ENCODE measurements around the gene PSMD7.

The PSMD7 gene

DNA sequence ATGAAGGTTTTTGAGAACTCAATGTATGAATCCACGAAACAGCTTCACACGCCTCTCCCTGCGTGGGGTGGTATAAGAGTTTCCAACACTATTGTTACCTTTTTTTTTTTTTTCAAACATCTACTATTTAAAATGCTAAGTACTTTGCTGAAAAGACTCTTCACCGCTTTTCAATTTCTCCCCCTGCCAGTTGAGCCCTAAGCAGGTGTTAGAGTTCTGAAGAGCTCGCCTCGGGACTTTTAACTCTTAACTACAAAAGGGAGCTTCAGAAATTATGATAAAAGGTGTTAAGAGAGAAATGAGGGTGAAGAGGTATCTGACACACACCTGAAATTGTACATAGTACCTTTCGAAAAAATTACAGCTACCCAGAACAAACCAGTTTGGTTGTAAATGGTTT, 20.9 kb upstream of the PSMD7 start:
- TF ChIP-seq, protein P1, sequence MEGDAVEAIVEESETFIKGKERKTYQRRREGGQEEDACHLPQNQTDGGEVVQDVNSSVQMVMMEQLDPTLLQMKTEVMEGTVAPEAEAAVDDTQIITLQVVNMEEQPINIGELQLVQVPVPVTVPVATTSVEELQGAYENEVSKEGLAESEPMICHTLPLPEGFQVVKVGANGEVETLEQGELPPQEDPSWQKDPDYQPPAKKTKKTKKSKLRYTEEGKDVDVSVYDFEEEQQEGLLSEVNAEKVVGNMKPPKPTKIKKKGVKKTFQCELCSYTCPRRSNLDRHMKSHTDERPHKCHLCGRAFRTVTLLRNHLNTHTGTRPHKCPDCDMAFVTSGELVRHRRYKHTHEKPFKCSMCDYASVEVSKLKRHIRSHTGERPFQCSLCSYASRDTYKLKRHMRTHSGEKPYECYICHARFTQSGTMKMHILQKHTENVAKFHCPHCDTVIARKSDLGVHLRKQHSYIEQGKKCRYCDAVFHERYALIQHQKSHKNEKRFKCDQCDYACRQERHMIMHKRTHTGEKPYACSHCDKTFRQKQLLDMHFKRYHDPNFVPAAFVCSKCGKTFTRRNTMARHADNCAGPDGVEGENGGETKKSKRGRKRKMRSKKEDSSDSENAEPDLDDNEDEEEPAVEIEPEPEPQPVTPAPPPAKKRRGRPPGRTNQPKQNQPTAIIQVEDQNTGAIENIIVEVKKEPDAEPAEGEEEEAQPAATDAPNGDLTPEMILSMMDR (IDR thresholded peaks at IDR 0.05; ENCODE audit: insufficient read depth, low read length, poor library complexity, severe bottlenecking), result no peak
- no peak for DNase-seq (ENCODE audit: extremely low read depth, insufficient read length)
- Histone ChIP-seq H3K4me3 (replicated peaks; ENCODE audit: low read depth, low read length) (no peak overlapping the region), H3K27me3 (replicated peaks; ENCODE audit: control insufficient read depth, insufficient read depth, low read length) (no peaks in the 10 kb centered on the region), H3K36me3 (ENCODE audit: control insufficient read depth, insufficient read depth, low read length) (no peaks in the 10 kb centered on the region)

DNA sequence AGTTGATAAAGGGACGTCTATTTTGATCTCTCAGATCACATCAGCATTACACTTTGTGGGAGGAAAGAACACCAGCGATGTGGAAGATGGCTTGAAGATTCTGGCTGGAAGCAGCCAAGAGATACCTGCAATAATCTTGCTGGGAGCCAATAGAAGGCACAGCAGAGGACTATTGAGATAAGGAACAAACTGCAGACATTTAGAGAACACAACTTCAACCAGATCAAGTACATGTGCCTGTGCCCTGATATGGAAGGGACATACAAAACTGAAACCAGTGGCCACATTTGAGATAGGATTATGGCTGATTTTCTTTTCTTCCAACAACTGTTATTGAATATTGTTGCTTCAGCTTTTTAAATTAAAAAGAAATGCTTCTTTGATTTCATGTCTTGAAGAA, 18.6 kb upstream of the PSMD7 start:
- no peaks in the 10 kb centered on the region for H3K27me3 ChIP-seq (replicated peaks; ENCODE audit: control insufficient read depth, insufficient read depth, low read length)
- DNase-seq (ENCODE audit: extremely low read depth, insufficient read length), result no peak
- TF ChIP-seq, protein P1 (IDR thresholded peaks at IDR 0.05; ENCODE audit: insufficient read depth, low read length, poor library complexity, severe bottlenecking), result no peak
- H3K36me3 ChIP-seq (ENCODE audit: control insufficient read depth, insufficient read depth, low read length), result no peaks in the 10 kb centered on the region
- H3K4me3 ChIP-seq (replicated peaks; ENCODE audit: low read depth, low read length), result no peak overlapping the region

DNA sequence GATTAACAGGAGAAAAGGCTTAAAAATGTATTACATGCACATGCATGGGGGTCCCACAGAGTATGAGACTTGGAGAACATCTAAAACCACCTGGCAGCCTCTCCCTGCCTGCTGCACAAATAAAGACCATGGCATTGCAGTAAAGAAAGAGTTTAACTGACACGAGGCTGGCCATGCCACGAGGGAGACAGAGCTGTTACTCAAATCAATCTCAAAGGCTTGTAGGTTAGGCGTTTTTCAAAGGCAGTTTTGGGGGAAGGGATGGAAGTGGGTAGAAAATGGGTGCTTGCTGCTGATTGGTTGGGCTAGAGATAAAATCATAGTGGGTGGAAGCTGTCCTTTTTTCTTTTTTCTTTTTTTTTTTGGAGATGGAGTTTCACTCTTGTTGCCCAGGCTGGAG, 17.3 kb upstream of the PSMD7 start:
- Histone ChIP-seq H3K36me3 (ENCODE audit: control insufficient read depth, insufficient read depth, low read length) (no peaks in the 10 kb centered on the region), H3K4me3 (replicated peaks; ENCODE audit: low read depth, low read length) (no peak overlapping the region), H3K27me3 (replicated peaks; ENCODE audit: control insufficient read depth, insufficient read depth, low read length) (no peaks in the 10 kb centered on the region)
- TF ChIP-seq, protein P1 (IDR thresholded peaks at IDR 0.05; ENCODE audit: insufficient read depth, low read length, poor library complexity, severe bottlenecking), result no peak
- DNase-seq (ENCODE audit: extremely low read depth, insufficient read length), result no peak

DNA sequence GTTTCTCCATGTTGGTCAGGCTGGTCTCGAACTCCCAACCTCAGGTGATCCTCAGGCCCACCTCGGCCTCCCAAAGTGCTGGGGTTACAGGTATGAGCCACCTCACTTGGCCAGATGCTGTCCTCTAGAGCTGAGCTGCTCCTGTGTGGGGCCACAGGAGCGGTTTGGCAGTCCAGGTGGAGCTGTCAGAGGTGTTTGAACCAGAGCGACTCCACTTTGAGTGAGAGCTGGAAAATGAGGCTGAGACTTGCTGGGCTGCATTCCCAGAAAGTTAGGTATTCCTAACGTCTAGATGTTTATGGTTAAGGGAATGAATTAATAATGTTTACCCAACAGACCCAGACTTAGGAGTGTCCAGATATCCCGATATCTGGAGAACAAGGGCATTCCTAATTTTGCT, 16.8 kb upstream of the PSMD7 start:
- TF ChIP-seq, protein P1 (IDR thresholded peaks at IDR 0.05; ENCODE audit: insufficient read depth, low read length, poor library complexity, severe bottlenecking), result no peak
- Histone ChIP-seq H3K27me3 (replicated peaks; ENCODE audit: control insufficient read depth, insufficient read depth, low read length) (no peaks in the 10 kb centered on the region), H3K36me3 (ENCODE audit: control insufficient read depth, insufficient read depth, low read length) (no peaks in the 10 kb centered on the region), H3K4me3 (replicated peaks; ENCODE audit: low read depth, low read length) (no peak overlapping the region)
- DNase-seq (ENCODE audit: extremely low read depth, insufficient read length), result no peak

DNA sequence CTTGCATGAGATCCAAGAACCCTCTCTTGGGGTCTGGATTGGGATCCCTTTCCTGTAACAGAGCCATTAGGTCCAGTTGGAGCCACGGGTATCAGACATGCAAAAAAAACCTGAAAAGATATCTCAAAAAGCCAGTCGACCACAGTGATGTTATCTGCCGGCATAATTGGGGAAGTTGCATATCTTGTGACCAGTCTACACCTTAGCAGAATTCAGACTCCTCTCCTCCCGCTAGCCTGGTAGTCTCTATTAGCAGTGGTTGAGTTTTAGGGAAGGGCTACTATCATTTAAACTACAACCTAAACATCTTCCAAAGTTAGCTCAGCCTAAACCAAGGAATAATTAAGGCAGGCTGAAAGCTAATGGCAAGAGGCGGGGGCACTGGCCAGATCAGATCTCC, 16.2 kb upstream of the PSMD7 start:
- DNase-seq (ENCODE audit: extremely low read depth, insufficient read length), result no peak
- H3K4me3 ChIP-seq (replicated peaks; ENCODE audit: low read depth, low read length), result no peak overlapping the region
- TF ChIP-seq, protein P1 (IDR thresholded peaks at IDR 0.05; ENCODE audit: insufficient read depth, low read length, poor library complexity, severe bottlenecking), result no peak
- no peaks in the 10 kb centered on the region for H3K27me3 ChIP-seq (replicated peaks; ENCODE audit: control insufficient read depth, insufficient read depth, low read length)
- H3K36me3 ChIP-seq (ENCODE audit: control insufficient read depth, insufficient read depth, low read length), result no peaks in the 10 kb centered on the region

DNA sequence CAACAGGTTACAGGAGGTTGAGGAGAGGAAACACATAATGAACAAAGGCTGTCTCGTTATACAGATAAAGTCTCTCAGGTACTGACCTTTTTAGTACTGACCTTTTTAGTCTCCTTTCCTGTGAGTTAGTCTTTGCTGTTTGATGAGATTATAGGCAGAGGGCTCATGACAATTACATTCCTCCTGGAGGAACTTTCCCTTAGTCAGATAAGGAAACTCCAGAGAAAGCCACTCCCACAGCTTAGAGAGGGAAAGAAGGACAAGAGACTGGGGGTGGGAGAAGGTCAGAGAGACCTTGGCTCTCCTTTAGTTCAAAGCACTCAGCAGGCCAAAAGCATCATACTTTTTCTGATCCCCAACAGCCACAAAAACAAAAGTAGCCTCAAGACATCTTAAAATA, 15.3 kb upstream of the PSMD7 start:
- DNase-seq (ENCODE audit: extremely low read depth, insufficient read length), result no peak
- Histone ChIP-seq H3K4me3 (replicated peaks; ENCODE audit: low read depth, low read length) (no peak overlapping the region), H3K36me3 (ENCODE audit: control insufficient read depth, insufficient read depth, low read length) (no peaks in the 10 kb centered on the region), H3K27me3 (replicated peaks; ENCODE audit: control insufficient read depth, insufficient read depth, low read length) (no peaks in the 10 kb centered on the region)
- TF ChIP-seq, protein P1 (IDR thresholded peaks at IDR 0.05; ENCODE audit: insufficient read depth, low read length, poor library complexity, severe bottlenecking), result no peak
